Stimulated activated CD4-positive, alpha-beta T cell treated with anti-CD3 and anti-CD28 coated beads, Interleukin-4, amount 100 ng/mL, for 24 hours (primary cell): ENCODE measurements around the gene CTPS1.

Source experiments
- DNase-seq: peaks from one replicate; pipeline ENCODE4 v3.0.0-alpha.2; 2020

The CTPS1 gene

DNA sequence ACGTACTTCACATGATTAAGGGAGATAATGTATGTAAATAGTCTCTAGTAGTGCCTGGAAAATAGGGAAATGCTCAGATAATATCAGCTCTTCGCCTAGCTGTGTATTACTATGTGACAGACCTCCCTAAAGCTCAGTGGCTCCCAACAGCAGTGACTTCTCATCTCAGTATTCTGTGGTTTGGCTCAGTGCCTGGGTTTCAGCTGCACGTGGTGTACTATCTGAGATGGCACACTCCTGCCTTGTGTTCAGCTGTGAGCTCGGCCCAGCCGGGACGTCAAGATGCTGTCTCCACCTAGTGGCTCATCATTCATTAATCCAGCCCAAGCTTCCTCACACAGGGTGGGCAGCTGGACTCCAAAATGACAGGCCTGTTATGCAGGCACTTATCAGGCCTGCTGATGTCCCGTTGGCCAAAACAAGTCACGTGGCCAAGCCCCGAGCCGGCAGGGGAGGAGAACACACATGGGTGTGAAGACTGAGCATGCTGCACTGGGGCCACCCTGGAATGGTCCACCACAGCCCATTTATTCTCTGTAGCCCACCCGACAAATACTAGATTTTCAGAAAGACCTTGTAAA, 24.2 kb downstream of the CTPS1 start:
- peak; percentile 90 for DNase-seq

DNA sequence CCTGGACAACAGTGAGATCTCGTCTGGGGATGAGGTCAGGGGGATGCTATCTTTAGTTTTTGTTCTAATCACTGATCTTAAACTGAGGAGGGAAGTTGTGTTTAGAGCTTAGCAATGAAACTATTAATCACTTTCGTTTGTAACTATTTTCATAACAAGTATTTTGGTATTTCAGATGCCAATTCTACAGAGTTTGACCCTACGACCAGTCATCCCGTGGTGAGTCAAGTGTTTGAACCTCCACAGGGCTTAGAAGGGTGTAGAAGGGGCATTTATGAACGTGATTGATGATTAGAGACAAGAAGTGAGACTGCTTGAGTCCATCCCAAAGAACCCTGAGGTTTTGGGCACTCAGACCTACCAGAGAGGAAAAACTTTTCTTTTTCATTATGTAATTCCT, 26.4 kb downstream of the CTPS1 start:
- DNase-seq, result no peak

GRCh38 chr1:41006942-41007865, 27.7 kb downstream of the CTPS1 start:
- no peak for DNase-seq

- no peak for DNase-seq
Observed at GRCh38 chr1:41009466-41009865, 30.0 kb downstream of the CTPS1 start.

- no peak for DNase-seq
Observed at GRCh38 chr1:41010345-41010744, 30.8 kb downstream of the CTPS1 start.

GRCh38 chr1:41013024-41013423, 33.5 kb downstream of the CTPS1 start:
- no peak for DNase-seq

GRCh38 chr1:41013796-41014195, 34.3 kb downstream of the CTPS1 start:
- no peak for DNase-seq

DNA sequence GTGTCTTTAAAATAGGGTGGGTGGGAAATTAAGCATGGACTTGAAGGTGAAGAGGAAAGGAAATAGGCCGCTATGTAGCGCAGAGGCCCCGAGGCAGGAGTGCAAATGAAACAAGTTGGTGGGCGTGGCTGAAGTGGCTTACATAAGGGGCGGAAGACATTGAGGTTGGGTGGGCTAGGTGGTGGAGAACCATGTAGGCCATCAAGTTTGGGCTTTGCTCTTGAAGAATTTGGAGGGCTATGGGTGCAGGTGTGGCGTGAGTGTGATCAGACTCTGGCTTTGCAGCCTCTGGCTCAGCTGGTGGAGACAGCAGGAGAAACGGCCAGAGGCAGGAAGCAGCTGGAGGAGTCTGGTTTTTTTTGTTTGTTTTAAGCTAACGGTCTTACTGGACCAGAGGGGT, 35.4 kb downstream of the CTPS1 start:
- no peak for DNase-seq

- DNase-seq, result no peak
Observed at GRCh38 chr1:41015281-41015896, 35.9 kb downstream of the CTPS1 start.

- no peak for DNase-seq
Observed at GRCh38 chr1:41015897-41016470, 36.5 kb downstream of the CTPS1 start.

DNA sequence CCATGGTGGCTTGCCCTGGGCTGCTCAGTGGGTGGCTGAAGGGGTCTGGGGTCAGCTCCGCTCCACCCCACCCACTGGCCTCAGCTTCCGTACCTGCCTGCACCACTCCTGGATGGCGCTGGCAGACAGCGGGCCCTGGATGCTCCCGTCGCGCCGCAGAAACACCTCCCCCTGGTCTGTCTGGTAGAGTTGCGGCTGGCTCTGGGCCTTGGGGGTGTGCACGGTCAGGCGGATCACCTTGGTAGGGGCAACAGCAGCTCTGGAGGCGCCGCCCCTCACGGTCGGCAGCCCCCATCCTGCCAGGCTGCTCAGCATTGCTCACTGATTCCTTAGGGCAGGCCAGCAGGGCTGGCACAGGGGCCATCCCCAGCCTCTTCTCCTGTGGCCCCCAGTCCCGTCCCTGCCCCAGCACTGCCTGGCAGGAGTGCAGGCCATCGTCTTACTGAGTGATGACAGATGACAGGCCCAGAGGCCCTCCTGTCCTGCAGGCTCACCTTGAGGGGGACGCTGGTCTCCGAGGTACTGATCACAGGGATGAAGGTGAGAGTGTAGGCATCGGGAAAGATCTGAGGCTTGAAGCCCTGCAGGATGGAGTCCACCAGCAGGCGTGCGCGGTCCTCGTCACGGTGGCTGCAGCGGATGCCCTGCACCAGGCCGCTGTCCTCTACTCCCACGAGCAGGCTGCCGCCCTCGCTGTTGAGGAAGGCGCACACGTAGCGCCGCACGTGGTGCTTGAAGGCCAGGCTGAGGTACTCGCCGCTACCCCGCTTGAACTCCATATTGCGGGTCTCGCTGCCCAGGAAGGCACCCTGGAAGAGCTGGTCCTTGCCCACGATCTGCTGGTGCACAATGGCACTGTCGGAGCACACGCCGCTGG, 37.9 kb downstream of the CTPS1 start:
- no peak for DNase-seq

DNA sequence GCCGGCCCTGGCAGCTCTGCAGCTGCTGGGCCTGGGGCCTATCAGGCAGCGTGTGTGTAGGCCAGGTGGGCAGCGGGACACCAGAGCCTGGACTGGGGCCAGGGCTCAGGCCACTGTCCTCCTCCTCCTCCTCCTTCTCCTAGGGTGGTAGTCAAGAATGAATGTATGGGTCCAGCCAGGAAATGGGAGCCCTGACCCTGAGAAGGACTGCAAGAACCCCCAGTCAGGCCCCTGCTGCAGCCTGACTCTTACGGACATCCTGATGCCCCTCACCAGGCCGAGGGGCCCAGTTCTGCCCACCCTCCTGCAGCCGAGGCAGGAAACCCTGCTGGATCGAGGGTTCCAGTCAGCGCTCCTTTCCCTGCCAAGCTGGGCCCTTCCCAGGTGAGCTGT, 38.5 kb downstream of the CTPS1 start:
- DNase-seq, result no peak

DNA sequence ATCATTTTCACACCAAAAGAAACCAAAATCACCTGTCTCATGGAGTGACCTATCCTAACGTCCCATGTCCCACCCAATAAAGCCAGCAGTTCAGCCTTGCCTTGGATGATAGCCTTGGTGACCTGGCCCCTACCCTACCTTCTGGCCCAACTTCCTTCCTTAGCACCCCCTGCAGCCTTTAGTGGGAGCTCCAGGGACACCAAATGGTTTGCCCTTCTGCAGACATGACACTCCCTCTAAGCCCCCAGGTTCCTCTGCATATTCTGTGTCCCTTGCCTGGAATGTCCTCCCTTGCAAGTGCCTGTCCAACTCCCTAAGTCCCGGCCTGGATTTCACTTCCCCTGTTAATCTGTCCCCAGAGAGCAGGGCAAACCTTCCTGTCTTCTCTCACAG, 39.9 kb downstream of the CTPS1 start:
- DNase-seq, result no peak

DNA sequence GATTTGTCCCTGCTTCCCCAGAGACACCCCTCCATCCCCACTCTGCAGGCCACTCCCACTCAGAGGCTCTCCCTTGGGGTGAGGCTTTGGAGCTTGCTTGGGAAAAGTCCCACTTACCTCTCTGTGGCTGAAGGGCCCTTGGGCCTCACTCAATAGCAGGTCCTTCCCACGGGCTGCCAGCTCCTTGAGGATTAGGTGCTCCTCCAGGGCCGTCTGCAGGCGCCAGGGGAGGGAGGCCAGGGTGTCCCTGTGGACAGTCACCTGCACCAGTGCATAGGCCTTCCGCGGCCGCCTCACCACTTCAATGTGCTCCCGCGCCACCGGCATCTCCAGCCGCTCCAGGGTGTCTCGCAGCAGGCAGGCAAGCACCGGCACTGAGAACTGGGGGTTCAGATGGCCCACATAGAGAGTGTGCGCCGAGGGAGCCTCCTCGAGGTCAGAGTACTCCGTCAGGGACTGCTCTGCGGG, 40.6 kb downstream of the CTPS1 start:
- DNase-seq, result no peak

DNA sequence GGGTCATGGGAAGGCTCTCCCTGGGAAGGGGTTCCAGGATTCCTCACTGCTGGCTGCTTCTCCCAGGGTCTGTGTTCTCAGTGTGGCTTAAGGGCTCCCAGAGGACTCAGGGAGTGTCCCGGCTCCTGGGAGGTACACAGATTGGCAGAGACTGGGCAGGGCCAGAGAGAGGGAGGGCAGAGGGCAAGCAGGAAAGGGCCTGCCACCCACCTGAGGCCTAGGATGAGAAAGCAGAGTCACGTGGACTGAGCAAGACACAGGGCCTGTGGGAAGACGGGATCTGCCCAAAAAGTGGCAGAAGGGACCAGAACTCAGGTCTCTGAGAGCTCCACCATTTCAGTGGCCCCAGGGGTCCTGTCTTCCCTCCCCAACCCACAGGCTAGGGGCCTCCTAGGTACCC, 41.2 kb downstream of the CTPS1 start:
- no peak for DNase-seq

- no peak for DNase-seq
Observed at GRCh38 chr1:41021526-41022308, 42.2 kb downstream of the CTPS1 start, which contains the start of gene SLFNL1. TSS of gene SLFNL1 (minus strand) at chr1:41021725. CDS start at chr1:41020660, 1,065 bp downstream.

- DNase-seq, result no peak
Observed at GRCh38 chr1:41022424-41022823, 42.9 kb downstream of the CTPS1 start.

DNA sequence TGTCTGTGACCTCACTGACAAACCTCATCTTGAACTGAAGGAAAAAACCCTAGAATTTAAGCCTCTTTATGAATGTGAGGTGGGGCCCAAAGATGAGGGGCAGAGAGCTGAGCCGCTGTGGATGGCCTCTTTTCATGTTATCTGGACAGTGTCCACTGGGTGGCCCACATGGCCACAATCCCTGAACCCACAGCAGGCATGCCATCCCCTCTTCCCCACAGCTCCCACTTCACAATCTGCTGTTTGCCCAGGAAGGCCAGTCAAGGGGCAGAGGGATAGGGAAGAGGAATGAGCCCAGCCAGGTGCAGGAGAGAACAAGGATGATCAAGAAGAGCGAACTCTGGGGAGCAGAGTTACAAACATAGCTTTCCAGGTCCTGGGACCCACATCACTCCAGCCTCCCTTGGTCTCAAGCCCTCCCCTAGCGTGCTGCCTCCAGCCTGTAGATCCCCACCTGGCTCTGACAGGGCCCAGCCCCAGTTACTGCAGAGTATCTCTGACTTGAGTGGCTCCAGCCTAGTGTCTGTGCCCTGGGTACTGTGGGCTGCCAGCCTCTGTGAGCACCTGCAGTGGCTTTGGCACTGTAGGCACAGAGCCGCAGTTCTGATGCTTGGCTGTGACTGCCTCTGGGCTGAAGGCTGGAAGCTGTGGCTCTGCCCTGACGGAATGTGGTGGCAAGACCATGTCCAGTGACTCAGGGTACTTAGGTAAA, 43.9 kb downstream of the CTPS1 start:
- no peak for DNase-seq

DNA sequence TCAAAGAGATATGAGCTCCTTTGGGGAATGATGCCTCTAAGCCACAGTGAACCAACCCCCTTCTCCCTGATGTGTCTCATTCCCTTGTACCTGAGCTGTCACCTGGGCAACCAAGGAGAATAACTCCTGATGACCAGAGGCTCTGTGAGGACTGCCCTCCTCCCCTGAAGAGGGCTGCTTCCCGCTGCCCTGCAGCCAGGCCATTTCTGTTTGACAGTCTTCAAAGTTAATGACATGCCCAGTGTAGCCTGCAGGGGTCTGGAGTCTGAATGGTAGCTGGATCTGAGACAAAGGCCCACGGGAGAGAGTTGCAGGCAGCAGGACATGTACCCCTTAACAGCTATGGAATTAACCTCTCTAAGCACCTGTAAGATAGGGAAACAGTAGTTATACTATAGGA, 45.5 kb downstream of the CTPS1 start:
- no peak for DNase-seq

GRCh38 chr1:41025979-41026819, 46.7 kb downstream of the CTPS1 start:
- no peak for DNase-seq
